Cerebellar cortex (tissue), 1 donor: ENCODE measurements around the gene NUDCD3.

ENCODE experiments used
- DNase-seq: peaks from one replicate; pipeline ENCODE4 v3.0.0-alpha.2; 2015; ENCODE audit warnings: low spot score

Gene NUDCD3

DNA sequence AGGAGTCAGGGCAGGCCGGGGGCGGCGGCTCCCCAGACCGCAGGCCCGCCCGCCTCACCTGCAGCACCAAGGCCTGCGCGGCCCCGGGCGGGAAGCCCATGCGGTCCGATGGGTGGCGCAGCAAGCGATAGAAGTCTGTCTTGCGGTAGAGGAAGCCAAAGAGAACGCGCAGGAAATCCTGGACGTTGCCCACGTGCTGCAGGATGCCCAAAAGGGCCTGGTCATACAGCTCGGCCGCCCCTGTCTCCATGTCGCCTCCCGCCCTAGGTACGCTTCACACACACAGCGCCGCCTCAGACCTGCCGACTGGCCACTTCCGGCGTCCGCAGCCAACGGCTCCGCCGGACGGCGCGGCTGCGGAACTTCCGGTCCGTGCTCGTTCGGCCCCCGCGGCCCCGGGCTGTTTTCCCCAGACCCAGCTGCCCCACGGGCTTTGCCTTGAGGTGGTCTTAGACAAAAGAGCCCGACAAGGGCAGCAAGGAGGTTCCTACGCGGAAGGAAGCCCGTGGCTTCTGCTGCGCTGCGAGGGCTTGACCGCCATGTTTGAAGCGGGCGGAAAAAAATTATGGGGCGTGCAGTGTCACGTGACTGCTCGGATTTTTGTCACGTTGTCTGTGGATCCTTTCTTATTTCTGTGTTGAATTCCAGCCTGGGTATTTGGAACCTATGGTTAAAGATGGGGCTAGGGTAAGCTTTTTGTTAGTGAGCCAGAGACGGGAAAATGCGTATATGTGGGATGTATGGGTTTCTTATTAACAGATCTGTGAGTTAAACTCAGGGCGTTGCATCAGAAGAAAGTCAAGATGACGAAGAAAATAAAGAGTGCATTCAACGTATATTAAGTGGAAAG lies at the start of gene NUDCD3:
Gene NUDCD3 (minus strand): TSS at position 308 of the 850 bp plus-strand sequence. CDS start 58 bp downstream, at position 250.
- peak; percentile 88 for DNase-seq

GRCh38 chr7:44539669-44540506 lies 49.4 kb upstream of the NUDCD3 start:
- no peak for DNase-seq

GRCh38 chr7:44538798-44539668 lies 48.6 kb upstream of the NUDCD3 start:
- DNase-seq, result no peak

GRCh38 chr7:44538093-44538797 lies 47.8 kb upstream of the NUDCD3 start:
- DNase-seq, result no peak

- no peak for DNase-seq
Observed at GRCh38 chr7:44537442-44537841, 47.0 kb upstream of the NUDCD3 start.

DNA sequence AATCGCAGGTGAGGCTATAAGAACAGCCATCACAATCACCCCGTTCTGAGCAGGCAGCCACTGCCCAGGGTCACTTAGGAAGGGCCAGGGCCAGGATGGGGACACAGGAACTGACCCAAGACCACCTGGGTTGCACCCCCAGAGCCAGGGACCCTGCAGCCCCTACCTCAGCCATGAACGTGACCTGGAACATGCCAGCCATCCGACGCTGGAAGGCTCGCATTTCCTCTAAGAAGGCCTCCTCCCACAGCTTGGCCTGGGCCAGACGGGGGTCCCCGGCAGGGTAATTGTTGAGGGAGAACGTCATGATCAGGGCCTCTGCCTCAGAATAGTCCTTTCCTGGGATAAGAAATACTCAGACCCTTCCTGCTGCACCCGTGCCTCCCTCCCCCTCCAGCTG lies 45.6 kb upstream of the NUDCD3 start:
- no peak for DNase-seq

GRCh38 chr7:44535348-44536064 lies 45.0 kb upstream of the NUDCD3 start:
- no peak for DNase-seq

DNA sequence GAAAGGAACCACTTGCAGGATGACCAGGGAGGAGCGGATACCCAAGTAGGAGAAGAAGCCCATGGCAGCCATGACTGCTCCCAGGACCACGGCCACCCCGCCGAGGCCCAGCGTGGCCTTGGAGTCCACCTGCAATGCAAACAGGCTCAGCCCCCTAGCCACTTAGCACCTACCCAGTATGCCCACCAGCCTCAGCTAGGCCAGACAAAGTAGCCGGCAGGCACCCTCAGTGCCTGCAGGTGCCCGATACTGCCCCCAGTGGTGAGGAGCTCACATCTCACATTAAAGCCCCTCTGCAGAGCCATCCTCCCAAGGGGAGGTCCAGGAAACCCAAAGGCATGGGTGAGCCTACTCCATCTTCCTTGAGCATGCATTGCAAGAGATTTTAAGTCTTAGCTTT lies 44.0 kb upstream of the NUDCD3 start:
- DNase-seq, result peak; percentile 29

- DNase-seq, result no peak
Observed at GRCh38 chr7:44534087-44534486, 43.6 kb upstream of the NUDCD3 start.

DNA sequence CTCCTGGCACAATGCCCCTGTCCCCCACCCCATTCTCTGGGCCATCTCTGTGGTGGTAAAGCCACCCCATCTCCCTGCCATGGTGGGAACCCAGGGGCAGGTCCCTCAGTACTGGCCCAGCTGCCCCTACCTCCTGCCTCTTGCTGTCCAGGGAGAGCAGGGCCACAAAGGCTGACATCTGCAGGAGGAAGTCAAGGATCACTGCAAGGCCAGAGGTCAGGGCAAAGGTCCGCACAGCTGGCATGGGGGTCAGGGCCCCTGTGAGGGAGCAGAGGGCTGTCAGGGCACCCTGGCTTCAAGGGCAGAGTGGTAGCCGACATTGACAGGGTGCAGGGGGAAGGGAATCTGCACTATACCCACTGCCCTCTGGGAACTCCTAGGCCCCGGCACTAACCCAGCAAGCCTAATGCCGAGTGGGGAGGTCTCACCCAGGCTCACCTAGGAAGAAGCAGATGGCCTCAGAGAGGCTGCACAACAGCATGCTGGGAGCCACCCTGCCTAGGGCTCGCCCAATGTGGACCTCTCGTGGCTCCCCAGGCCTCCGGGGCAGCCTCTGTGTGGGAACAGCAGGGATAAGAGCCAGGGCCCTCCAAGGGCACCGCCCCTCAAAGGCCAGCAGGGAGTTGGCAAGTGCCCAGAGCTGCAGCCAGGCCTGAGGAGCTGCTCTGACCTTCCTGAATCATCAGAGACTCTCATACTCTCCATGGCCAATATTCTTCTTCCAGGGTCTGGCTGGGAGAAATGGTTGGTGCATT lies 43.0 kb upstream of the NUDCD3 start:
- DNase-seq, result no peak

DNA sequence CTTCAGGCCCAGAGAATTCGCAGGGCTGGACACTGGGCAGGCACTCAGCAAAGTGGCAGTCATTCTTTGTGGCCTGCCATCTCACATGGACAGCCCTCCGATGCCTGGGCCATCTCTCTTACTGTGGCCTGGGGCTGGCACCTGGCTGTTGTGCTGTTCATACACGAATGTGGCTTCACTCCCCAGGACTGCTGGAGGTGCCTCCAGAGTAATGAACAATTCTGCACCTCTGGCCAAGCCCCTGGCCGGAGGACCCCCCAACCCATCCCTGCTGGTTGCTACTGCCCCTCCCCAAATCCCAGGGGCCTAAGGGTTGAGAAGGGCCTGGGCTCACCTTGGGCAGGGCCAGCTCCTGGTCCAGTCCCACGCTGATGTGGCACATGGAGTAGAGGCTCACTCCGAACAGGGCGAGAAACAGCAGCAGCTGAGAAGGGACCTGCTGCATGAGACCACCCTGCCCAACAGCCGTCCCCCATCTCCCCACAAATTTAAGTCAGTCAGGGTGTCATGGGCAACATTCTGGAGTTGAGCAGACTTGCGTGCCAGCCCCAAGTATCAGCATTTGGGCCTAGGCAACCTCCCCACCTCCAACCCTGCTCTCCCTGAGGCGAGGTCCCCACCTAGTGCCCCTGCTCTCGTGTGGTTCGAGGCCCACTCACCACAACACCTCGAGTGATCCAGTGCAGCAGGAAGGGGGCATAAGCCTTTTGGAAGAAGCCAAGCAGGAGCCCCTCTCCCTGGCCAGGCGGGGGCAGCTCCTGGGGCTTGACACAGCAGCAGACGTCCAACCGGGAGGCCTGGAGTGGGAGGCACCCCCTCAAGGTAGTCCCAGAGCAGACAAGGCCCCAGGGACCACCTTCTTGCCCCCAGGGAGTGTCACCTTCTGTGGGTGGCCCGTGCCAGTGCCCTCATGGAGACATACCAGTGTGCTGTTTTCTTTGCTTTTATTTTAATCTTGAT lies 41.2 kb upstream of the NUDCD3 start:
- DNase-seq, result no peak

GRCh38 chr7:44530990-44531389 lies 40.5 kb upstream of the NUDCD3 start:
- DNase-seq, result no peak

GRCh38 chr7:44524811-44525388 lies 34.4 kb upstream of the NUDCD3 start:
- DNase-seq, result no peak

- DNase-seq, result no peak
Observed at GRCh38 chr7:44522315-44522714, 31.9 kb upstream of the NUDCD3 start.

GRCh38 chr7:44521347-44522095 lies 31.1 kb upstream of the NUDCD3 start:
- DNase-seq, result no peak

GRCh38 chr7:44520574-44520973 lies 30.1 kb upstream of the NUDCD3 start:
- no peak for DNase-seq

DNA sequence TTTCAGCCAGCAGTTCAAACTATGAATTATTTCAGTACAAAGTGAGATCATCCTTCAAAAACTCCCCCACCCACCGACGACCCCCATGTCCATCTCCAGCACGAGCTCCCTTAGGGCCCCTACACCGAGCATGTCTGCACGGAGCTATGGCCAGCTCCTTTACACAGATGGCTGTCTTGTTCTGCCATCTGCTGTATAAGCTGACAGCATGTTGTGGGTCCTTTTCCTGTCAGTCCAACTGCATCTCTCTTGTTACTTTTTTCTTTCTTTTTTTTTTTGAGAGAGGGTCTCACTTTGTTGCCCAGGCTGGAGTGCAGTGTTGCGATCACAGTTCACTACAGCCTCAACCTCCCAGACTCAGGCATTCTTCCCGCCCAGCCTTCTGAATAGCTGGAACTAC lies 29.1 kb upstream of the NUDCD3 start:
- no peak for DNase-seq

- DNase-seq, result no peak
Observed at GRCh38 chr7:44518761-44519160, 28.3 kb upstream of the NUDCD3 start.
